HEK293 (cell line): Measurements from ENCODE around the gene IRF2.
A peak's percentile ranks its signal among the peaks of the same experiment; 100 is the strongest.

Experiments
- CTCF ChIA-PET: fragments of 350-600 bp; formaldehyde crosslinking; extraction: SDS; loops from one replicate; lab custom pipeline; 2021; ENCODE audit warnings: antibody characterized with exemption; lab: Yijun Ruan, JAX
- POLR2A ChIA-PET: fragments of 300-600 bp; formaldehyde crosslinking; extraction: SDS; loops from one replicate; lab custom pipeline; 2020; ENCODE audit warnings: antibody characterized with exemption, inconsistent platforms; lab: Yijun Ruan, JAX
- H3K27ac ChIP-seq: fragments of 200-500 bp; sonication (Bioruptor generic); 2 replicates; pipeline ENCODE4 v1.5.1; 2014; ENCODE audit warnings: low read depth, low read length, control low read depth, inconsistent platforms; ENCODE audit errors: extremely low read depth
- H3K36me3 ChIP-seq, 2 experiments: fragments of 200-500 bp in 1 of 2; sonication (Bioruptor generic) in 1 of 2; 1 replicate in 1 of 2; 2 replicates in 1 of 2; pipeline ENCODE4 v1.5.1; 2014 to 2017; ENCODE audit warnings: inconsistent platforms in 2 of 2, low read length in 2 of 2; ENCODE audit not compliant: control insufficient read depth in 2 of 2, insufficient read depth in 1 of 2
- H3K4me1 ChIP-seq: fragments of 200-500 bp; sonication (Bioruptor generic); 2 replicates; pipeline ENCODE4 v1.5.1; 2014; ENCODE audit warnings: mild to moderate bottlenecking, low read length, inconsistent platforms; ENCODE audit not compliant: control insufficient read depth, insufficient read depth
- H3K4me3 ChIP-seq: 2 replicates; pipeline ENCODE4 v1.5.1; 2011; ENCODE audit warnings: low read depth, mild to moderate bottlenecking, control low read depth, low read length, moderate library complexity
- H3K9me3 ChIP-seq: fragments of 200-500 bp; sonication (Bioruptor generic); 2 replicates; pipeline ENCODE4 v1.5.1; 2014; ENCODE audit warnings: low read depth, low read length, inconsistent platforms; ENCODE audit not compliant: control insufficient read depth, insufficient read depth
- GLI2 ChIP-seq: fragments of 450-650 bp; formaldehyde crosslinking; IDR thresholded peaks from 2 replicates; pipeline ENCODE4; 2017; ENCODE audit warnings: missing biosample characterization, missing genetic modification characterization, low read depth, borderline replicate concordance
- HOXD13 ChIP-seq: sonication (generic); formaldehyde crosslinking; IDR thresholded peaks from 2 replicates; pipeline ENCODE4 v1.8.0; 2022; ENCODE audit warnings: missing genetic modification reagents, borderline replicate concordance
- KLF17 ChIP-seq: fragments of 450-650 bp; formaldehyde crosslinking; IDR thresholded peaks from 2 replicates; pipeline ENCODE4 v1.5.1; 2016; ENCODE audit warnings: missing biosample characterization, missing genetic modification characterization
- ZBTB1 ChIP-seq: fragments of 450-650 bp; formaldehyde crosslinking; IDR thresholded peaks from 2 replicates; pipeline ENCODE4 v1.5.1; 2016; ENCODE audit warnings: missing biosample characterization, missing genetic modification characterization
- ZNF214 ChIP-seq: fragments of 450-650 bp; formaldehyde crosslinking; IDR thresholded peaks from 2 replicates; pipeline ENCODE4 v1.5.1; 2017; ENCODE audit warnings: missing biosample characterization, mild to moderate bottlenecking, missing genetic modification characterization, borderline replicate concordance
- ZNF341 ChIP-seq: fragments of 450-650 bp; formaldehyde crosslinking; IDR thresholded peaks from 2 replicates; pipeline ENCODE4; 2016; ENCODE audit warnings: low read depth, missing biosample characterization, missing genetic modification characterization
- ZNF366 ChIP-seq: fragments of 450-650 bp; formaldehyde crosslinking; conservative IDR thresholded peaks from 2 replicates; pipeline ENCODE4 v1.5.1; 2016; ENCODE audit warnings: missing biosample characterization, missing genetic modification characterization
- ZNF548 ChIP-seq: fragments of 450-650 bp; formaldehyde crosslinking; IDR thresholded peaks from 2 replicates; pipeline ENCODE4 v1.5.1; 2016; ENCODE audit warnings: missing biosample characterization, missing genetic modification characterization
- ZNF658 ChIP-seq: fragments of 450-650 bp; formaldehyde crosslinking; IDR thresholded peaks from 2 replicates; pipeline ENCODE4; 2016; ENCODE audit warnings: missing biosample characterization, missing genetic modification characterization
- ZNF664 ChIP-seq: fragments of 450-650 bp; formaldehyde crosslinking; IDR thresholded peaks from 2 replicates; pipeline ENCODE4 v1.5.1; 2016; ENCODE audit warnings: missing biosample characterization, missing genetic modification characterization
- TF ChIP-seq, protein P1 (sequence below): fragments of 450-650 bp; formaldehyde crosslinking; conservative IDR thresholded peaks from 2 replicates; pipeline ENCODE4 v1.5.1; 2016; ENCODE audit warnings: low read depth, missing biosample characterization, missing genetic modification characterization
- TF ChIP-seq, protein P2 (sequence below): fragments of 450-650 bp; formaldehyde crosslinking; IDR thresholded peaks from 2 replicates; pipeline ENCODE4 v1.5.1; 2016; ENCODE audit warnings: missing biosample characterization, missing genetic modification characterization, low read depth

Gene IRF2

GRCh38 chr4:184451726-184452125 is 22.6 kb downstream of the IRF2 start (continued):
- TF ChIP-seq GLI2 (no peak), KLF17 (tag by site-specific recombination) (no peak)

GRCh38 chr4:184450743-184451535 is 23.4 kb downstream of the IRF2 start:
- no peaks in the 10 kb centered on the region for H3K4me1 ChIP-seq

GRCh38 chr4:184450045-184450444 is 24.3 kb downstream of the IRF2 start:
- Histone ChIP-seq H3K9me3 (no peaks in the 10 kb centered on the region), H3K4me1 (no peaks in the 10 kb centered on the region), H3K36me3 (no peaks in the 10 kb centered on the region), H3K4me3 (no peak overlapping the region), H3K27ac (no peak overlapping the region)
- TF ChIP-seq ZNF658 (tag by site-specific recombination) (no peak), ZNF341 (tag by site-specific recombination) (no peak), HOXD13 (CRISPR knock-in tag) (no peak), ZNF214 (tag by site-specific recombination) (no peak)
- TF ChIP-seq, protein P1, sequence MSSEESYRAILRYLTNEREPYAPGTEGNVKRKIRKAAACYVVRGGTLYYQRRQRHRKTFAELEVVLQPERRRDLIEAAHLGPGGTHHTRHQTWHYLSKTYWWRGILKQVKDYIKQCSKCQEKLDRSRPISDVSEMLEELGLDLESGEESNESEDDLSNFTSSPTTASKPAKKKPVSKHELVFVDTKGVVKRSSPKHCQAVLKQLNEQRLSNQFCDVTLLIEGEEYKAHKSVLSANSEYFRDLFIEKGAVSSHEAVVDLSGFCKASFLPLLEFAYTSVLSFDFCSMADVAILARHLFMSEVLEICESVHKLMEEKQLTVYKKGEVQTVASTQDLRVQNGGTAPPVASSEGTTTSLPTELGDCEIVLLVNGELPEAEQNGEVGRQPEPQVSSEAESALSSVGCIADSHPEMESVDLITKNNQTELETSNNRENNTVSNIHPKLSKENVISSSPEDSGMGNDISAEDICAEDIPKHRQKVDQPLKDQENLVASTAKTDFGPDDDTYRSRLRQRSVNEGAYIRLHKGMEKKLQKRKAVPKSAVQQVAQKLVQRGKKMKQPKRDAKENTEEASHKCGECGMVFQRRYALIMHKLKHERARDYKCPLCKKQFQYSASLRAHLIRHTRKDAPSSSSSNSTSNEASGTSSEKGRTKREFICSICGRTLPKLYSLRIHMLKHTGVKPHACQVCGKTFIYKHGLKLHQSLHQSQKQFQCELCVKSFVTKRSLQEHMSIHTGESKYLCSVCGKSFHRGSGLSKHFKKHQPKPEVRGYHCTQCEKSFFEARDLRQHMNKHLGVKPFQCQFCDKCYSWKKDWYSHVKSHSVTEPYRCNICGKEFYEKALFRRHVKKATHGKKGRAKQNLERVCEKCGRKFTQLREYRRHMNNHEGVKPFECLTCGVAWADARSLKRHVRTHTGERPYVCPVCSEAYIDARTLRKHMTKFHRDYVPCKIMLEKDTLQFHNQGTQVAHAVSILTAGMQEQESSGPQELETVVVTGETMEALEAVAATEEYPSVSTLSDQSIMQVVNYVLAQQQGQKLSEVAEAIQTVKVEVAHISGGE (tag by site-specific recombination): no peak
- TF ChIP-seq, protein P2, sequence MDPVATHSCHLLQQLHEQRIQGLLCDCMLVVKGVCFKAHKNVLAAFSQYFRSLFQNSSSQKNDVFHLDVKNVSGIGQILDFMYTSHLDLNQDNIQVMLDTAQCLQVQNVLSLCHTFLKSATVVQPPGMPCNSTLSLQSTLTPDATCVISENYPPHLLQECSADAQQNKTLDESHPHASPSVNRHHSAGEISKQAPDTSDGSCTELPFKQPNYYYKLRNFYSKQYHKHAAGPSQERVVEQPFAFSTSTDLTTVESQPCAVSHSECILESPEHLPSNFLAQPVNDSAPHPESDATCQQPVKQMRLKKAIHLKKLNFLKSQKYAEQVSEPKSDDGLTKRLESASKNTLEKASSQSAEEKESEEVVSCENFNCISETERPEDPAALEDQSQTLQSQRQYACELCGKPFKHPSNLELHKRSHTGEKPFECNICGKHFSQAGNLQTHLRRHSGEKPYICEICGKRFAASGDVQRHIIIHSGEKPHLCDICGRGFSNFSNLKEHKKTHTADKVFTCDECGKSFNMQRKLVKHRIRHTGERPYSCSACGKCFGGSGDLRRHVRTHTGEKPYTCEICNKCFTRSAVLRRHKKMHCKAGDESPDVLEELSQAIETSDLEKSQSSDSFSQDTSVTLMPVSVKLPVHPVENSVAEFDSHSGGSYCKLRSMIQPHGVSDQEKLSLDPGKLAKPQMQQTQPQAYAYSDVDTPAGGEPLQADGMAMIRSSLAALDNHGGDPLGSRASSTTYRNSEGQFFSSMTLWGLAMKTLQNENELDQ: no peak
- ChIA-PET CTCF (no interaction called here), POLR2A (no interaction called here)

More at GRCh38 chr4:184450743-184451535, 23.4 kb downstream of the IRF2 start:
- Histone ChIP-seq H3K36me3 (no peaks in the 10 kb centered on the region), H3K4me3 (no peak overlapping the region), H3K27ac (no peak overlapping the region), H3K9me3 (no peaks in the 10 kb centered on the region)
- TF ChIP-seq ZNF664 (tag by site-specific recombination) (0 out of 2 replicates have a peak, but pooled peaks have one; percentile 42), ZBTB1 (no peak)
- CTCF ChIA-PET: no interaction called here
- POLR2A ChIA-PET: no interaction called here

DNA sequence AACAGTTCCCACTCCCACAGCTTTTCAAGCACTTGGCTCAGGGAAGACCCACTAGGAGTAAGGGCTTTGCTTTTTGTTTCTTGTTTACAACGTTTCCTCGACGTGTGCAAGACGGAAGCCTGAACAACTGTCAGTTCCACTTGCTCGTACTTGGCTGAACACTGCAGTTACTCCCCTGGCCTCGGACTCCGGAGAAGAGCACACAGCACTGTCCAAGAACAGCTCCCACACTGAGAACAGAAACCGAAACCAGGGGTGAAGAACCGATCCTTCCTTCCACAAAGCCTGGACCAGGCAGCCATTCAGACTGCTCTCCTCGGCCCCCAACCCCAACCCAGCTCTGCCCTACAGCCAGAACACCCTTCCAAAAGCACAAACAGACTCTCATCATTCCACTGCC is 25.5 kb downstream of the IRF2 start:
- Histone ChIP-seq H3K27ac (no peak overlapping the region), H3K36me3 (no peaks in the 10 kb centered on the region)
- CTCF ChIA-PET: no interaction called here
- TF ChIP-seq ZNF366 (tag by site-specific recombination): no peak
- no peak for TF ChIP-seq ZNF548 (tag by site-specific recombination)
- TF ChIP-seq, all 188 proteins: peak for 0
- no peaks in the 10 kb centered on the region for H3K4me1 ChIP-seq
- no peak overlapping the region for H3K4me3 ChIP-seq
- H3K9me3 ChIP-seq: no peaks in the 10 kb centered on the region
- POLR2A ChIA-PET: interaction anchor here (0.6 kb wide), 1 partner anchor 390 kb away, joined by 6 read pairs; no protein-coding TSS in a partner anchor
